ENCODE results near the gene UBE2Q2.

Gene UBE2Q2

DNA sequence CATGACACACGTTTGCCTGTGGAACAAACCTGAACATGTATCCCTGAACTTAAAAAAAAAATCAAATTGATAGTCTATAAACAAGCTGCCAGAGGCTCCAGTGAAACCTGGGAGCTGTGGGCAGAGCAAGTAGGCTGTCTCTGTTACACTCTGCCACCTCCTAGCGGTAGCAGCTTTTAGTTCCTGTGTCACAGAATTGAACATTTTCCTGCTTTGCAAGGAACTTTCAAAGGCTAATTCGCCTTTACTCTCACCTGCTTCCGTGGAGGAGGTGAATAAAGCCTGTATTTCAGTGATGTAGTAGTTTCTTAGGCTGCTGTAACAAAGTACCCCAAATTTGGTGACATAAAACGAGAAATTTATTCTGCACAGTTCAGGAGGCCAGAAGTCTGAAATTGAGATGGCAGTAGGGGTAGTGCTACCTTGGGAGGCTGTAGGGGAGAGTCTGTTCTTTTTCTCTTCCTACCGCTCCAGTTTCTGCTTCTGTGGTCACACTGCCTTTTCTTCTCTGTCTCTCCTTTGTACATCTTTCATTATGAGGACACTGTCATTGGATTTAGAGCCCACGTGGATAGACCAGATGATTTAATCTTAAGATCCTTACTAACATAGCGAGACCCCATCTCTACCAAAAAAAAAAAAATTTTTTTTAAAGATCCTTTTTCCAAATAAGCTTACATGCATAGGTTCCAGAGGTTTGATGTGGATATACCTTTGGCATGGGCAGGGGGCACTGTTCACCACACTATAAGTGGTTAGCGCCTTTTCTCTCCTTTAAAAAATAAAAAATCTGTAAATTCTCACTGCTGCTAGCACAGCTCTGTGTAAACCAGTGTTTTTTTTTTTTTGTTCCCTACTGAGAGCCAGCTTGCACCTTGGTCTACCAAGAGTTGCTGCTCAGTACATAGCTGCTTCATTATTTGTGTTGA, 85.7 kb downstream of the UBE2Q2 start:
- no peak for FAIRE-seq

DNA sequence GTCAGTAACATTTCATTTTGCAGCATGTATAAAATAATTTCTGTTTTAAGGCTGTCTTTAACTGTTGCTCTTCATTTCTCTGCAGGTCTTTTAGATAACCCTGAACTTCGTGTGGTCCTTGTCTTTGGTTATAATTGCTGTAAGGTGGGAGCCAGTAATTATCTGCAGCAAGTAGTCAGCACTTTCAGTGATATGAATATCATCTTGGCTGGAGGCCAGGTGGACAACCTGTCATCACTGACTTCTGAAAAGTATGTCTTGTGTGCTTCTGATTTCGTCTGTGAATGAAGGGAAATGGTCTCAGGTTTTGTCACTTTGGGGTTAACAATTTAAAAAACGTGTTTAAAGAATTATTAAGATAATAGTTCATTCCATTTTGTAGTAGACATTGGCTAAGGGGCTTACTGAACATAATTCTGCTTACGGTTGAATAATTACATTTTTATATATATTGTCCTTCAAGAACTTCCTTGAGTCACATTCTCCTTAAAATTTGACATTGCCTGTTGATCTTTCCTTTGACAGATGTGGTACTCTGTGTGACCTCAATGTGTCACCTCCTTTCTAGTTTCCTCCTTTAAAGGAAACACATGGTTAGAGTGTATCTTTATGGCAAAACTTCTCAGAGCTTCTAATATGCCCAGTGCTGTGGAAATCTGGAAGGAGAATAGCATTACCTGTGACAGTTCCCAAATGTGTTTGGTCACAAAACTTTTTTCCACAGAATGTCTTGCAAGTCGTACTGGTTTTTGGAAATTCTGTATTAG, 86.7 kb downstream of the UBE2Q2 start:
- FAIRE-seq = no peak

- FAIRE-seq = no peak
Observed at GRCh38 chr15:75930866-75931265, 87.6 kb downstream of the UBE2Q2 start.

GRCh38 chr15:75942464-75942863, 99.2 kb downstream of the UBE2Q2 start:
- no peak for FAIRE-seq

- no peak for FAIRE-seq
Observed at GRCh38 chr15:75943246-75943645, 100.0 kb downstream of the UBE2Q2 start.

GRCh38 chr15:75943713-75944215, 100.5 kb downstream of the UBE2Q2 start:
- FAIRE-seq = no peak

DNA sequence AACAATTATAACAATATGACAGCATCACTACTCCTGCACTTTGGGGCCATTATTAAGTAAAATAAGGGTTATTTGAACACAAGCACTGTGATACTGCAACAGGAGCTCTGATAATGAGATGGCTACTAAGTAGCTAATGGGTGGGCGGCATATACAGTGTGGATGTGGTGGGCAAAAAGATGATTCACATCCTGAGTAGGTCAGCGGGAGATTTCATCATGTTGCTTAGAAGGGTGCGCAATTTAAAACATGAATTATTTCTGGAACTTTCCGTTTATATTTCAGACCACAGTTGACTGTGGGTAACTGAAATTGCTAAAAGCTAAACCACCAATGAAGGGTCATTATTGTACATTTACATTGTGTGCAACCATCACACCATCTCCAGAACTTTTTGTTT, 102.7 kb downstream of the UBE2Q2 start:
- FAIRE-seq = no peak

GRCh38 chr15:75947092-75947491, 103.8 kb downstream of the UBE2Q2 start:
- FAIRE-seq = no peak

- FAIRE-seq = no peak
Observed at GRCh38 chr15:75948761-75949296, 105.6 kb downstream of the UBE2Q2 start.

All from islet of Langerhans (tissue), 1 donor.